Measurements from ENCODE around the gene PCSK5. TPM values are rescaled to one million over a fixed set of nuclear protein-coding genes. Genes with fewer than 3 reads are reported as not detected.

The PCSK5 gene
- total and polyA plus RNA-seq, 2 donors (not counting 1 experiment from before 2014, with no cell fraction given), result 0.09 TPM; not detected in 1

DNA sequence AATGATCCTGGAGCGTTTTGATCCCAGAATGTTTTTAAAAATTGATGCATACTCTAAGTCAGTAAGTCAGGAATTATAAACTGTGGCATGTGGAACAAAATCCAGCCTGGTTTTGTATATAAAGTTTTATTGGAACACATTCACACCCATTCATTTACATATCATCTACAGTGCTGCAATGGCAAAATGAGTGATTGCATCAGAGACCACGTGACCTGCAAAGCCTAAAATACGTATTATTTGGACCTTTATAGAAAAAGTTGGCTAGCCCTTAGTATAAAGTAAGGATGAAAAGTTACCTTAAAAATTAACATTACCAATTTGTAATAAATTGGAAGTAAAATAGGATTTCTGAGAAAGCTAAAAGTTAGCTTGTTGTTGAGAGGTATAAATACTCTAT, 95.0 kb downstream of the PCSK5 start:
- H3K4me3 ChIP-seq (ENCODE audit: control extremely low read depth in 1 of 5, extremely low read depth in 1 of 5, insufficient read depth in 1 of 5, low read depth in 2 of 5, low read length in 4 of 5), result no peak overlapping the region
- ATAC-seq (ENCODE audit: low read depth), result no peak
- DNase-seq, result no peak
- POLR2A ChIA-PET, result no interaction called here
- no peaks in the 10 kb centered on the region for H3K36me3 ChIP-seq (replicated peaks in 1 of 2; ENCODE audit: control extremely low read depth in 1 of 2, control insufficient read depth in 1 of 2, extremely low read depth in 1 of 2, insufficient read depth in 2 of 2, low read length in 1 of 2)
- Mint-ChIP-seq H3K4me3 (no peak overlapping the region), H3K27ac (no peak overlapping the region), H3K9me3 (ENCODE audit: insufficient read depth) (no peaks in the 10 kb centered on the region), H3K27me3 (no peaks in the 10 kb centered on the region), H3K4me1 (no peaks in the 10 kb centered on the region)
- no peak overlapping the region for H3K9ac ChIP-seq (ENCODE audit: low read length)
- H3K4me2 ChIP-seq (replicated peaks; ENCODE audit: low read depth, low read length, poor library complexity, severe bottlenecking), result no peak overlapping the region
- no peak overlapping the region for H2AFZ ChIP-seq (ENCODE audit: insufficient read depth, low read depth, low read length, poor library complexity, severe bottlenecking)
- H3K27me3 ChIP-seq (replicated peaks in 1 of 4; ENCODE audit: control extremely low read depth in 1 of 4, control insufficient read depth in 3 of 4, insufficient read depth in 4 of 4, low read length in 3 of 4), result no peaks in the 10 kb centered on the region
- intact Hi-C loops (cut with micrococcal nuclease), result no loop called here
- H3K27ac ChIP-seq (ENCODE audit: low read length in 2 of 2), result no peak overlapping the region
- TF ChIP-seq, protein P1, sequence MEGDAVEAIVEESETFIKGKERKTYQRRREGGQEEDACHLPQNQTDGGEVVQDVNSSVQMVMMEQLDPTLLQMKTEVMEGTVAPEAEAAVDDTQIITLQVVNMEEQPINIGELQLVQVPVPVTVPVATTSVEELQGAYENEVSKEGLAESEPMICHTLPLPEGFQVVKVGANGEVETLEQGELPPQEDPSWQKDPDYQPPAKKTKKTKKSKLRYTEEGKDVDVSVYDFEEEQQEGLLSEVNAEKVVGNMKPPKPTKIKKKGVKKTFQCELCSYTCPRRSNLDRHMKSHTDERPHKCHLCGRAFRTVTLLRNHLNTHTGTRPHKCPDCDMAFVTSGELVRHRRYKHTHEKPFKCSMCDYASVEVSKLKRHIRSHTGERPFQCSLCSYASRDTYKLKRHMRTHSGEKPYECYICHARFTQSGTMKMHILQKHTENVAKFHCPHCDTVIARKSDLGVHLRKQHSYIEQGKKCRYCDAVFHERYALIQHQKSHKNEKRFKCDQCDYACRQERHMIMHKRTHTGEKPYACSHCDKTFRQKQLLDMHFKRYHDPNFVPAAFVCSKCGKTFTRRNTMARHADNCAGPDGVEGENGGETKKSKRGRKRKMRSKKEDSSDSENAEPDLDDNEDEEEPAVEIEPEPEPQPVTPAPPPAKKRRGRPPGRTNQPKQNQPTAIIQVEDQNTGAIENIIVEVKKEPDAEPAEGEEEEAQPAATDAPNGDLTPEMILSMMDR (IDR thresholded peaks at IDR 0.05), result no peak
- no peak for TF ChIP-seq EZH2 (IDR thresholded peaks at IDR 0.05; ENCODE audit: borderline replicate concordance, insufficient read depth, low read depth, low read length, poor library complexity, severe bottlenecking)
- H3K4me1 ChIP-seq (ENCODE audit: control insufficient read depth in 2 of 2, insufficient read depth in 2 of 2, low read length in 2 of 2), result no peaks in the 10 kb centered on the region
- H3K79me2 ChIP-seq (ENCODE audit: control insufficient read depth, insufficient read depth, low read length), result no peaks in the 10 kb centered on the region
- H3K9me3 ChIP-seq (ENCODE audit: control extremely low read depth in 1 of 3, control insufficient read depth in 2 of 3, insufficient read depth in 1 of 3, low read length in 2 of 3), result no peaks in the 10 kb centered on the region
- no peaks in the 10 kb centered on the region for H4K20me1 ChIP-seq (ENCODE audit: control insufficient read depth, insufficient read depth, low read length, poor library complexity, severe bottlenecking)
- CTCF ChIA-PET, result no interaction called here
- WGBS (ENCODE audit: insufficient coverage), result 100% methylated on average over 1 of the region's 3 CpGs

DNA sequence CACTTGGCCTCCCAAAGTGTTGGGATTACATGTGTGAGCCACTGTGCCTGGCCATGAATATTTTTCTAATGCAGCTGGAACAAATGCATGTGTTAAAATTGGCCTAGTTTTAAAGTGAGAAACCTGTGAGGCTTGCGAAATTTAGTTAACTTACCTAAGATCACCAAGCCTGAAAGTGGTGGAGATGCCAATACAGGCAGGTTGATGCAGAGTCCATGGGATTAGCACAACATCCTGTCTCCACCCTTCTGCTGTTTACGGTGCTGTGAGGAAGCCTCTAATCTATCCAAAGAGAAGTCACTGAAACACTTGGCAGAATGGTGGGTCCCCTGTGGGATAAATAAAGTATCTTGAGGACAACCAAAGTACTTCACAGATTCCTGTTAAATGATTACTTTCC, 98.2 kb downstream of the PCSK5 start:
- DNase-seq (no peak), ATAC-seq (ENCODE audit: low read depth) (no peak)
- WGBS (ENCODE audit: insufficient coverage), result 83% methylated on average over 1 of the region's 2 CpGs
- no peak overlapping the region for H3K27ac ChIP-seq (ENCODE audit: low read length in 2 of 2)
- H3K4me3 ChIP-seq (ENCODE audit: control extremely low read depth in 1 of 5, extremely low read depth in 1 of 5, insufficient read depth in 1 of 5, low read depth in 2 of 5, low read length in 4 of 5), result no peak overlapping the region
- ChIA-PET POLR2A (no interaction called here), CTCF (no interaction called here)
- H3K4me1 ChIP-seq (ENCODE audit: control insufficient read depth in 2 of 2, insufficient read depth in 2 of 2, low read length in 2 of 2), result no peaks in the 10 kb centered on the region
- no peaks in the 10 kb centered on the region for H3K9me3 ChIP-seq (ENCODE audit: control extremely low read depth in 1 of 3, control insufficient read depth in 2 of 3, insufficient read depth in 1 of 3, low read length in 2 of 3)
- H2AFZ ChIP-seq (ENCODE audit: insufficient read depth, low read depth, low read length, poor library complexity, severe bottlenecking), result no peak overlapping the region
- Mint-ChIP-seq H3K27ac (no peak overlapping the region), H3K4me1 (no peaks in the 10 kb centered on the region), H3K4me3 (no peak overlapping the region), H3K27me3 (no peaks in the 10 kb centered on the region), H3K9me3 (ENCODE audit: insufficient read depth) (no peaks in the 10 kb centered on the region)
- no peaks in the 10 kb centered on the region for H3K79me2 ChIP-seq (ENCODE audit: control insufficient read depth, insufficient read depth, low read length)
- H3K9ac ChIP-seq (ENCODE audit: low read length), result no peak overlapping the region
- no peaks in the 10 kb centered on the region for H3K27me3 ChIP-seq (replicated peaks in 1 of 4; ENCODE audit: control extremely low read depth in 1 of 4, control insufficient read depth in 3 of 4, insufficient read depth in 4 of 4, low read length in 3 of 4)
- intact Hi-C loops (cut with micrococcal nuclease), result no loop called here
- H3K36me3 ChIP-seq (replicated peaks in 1 of 2; ENCODE audit: control extremely low read depth in 1 of 2, control insufficient read depth in 1 of 2, extremely low read depth in 1 of 2, insufficient read depth in 2 of 2, low read length in 1 of 2), result no peaks in the 10 kb centered on the region
- TF ChIP-seq EZH2 (IDR thresholded peaks at IDR 0.05; ENCODE audit: borderline replicate concordance, insufficient read depth, low read depth, low read length, poor library complexity, severe bottlenecking), result no peak
- TF ChIP-seq, protein P1 (IDR thresholded peaks at IDR 0.05), result no peak
- no peaks in the 10 kb centered on the region for H4K20me1 ChIP-seq (ENCODE audit: control insufficient read depth, insufficient read depth, low read length, poor library complexity, severe bottlenecking)
- no peak overlapping the region for H3K4me2 ChIP-seq (replicated peaks; ENCODE audit: low read depth, low read length, poor library complexity, severe bottlenecking)
